H9 (cell line): ENCODE measurements around the gene COL4A1. TPM values are rescaled to one million over a fixed set of nuclear protein-coding genes. Genes with fewer than 3 reads are reported as not detected.

Source experiments
- DNase-seq: peaks from one replicate; pipeline ENCODE4 v3.0.0-alpha.2; 2017
- H2AFZ ChIP-seq: one replicate; pipeline ENCODE4 v1.6.1; 2013; ENCODE audit warnings: mild to moderate bottlenecking, low read length, control low read depth, moderate library complexity
- H2AK5ac ChIP-seq: 2 replicates; pipeline ENCODE4 v1.6.1; 2013; ENCODE audit warnings: low read length, control low read depth, mixed read lengths; ENCODE audit not compliant: insufficient read length
- H2BK120ac ChIP-seq: one replicate; pipeline ENCODE4 v1.6.1; 2013; ENCODE audit warnings: low read depth, mild to moderate bottlenecking, low read length, control low read depth, inconsistent platforms; ENCODE audit not compliant: poor library complexity, severe bottlenecking
- H2BK12ac ChIP-seq: 2 replicates; pipeline ENCODE4 v1.6.1; 2013; ENCODE audit warnings: low read length, control low read depth, mixed read lengths, low read depth; ENCODE audit not compliant: insufficient read length
- H2BK15ac ChIP-seq: 2 replicates; pipeline ENCODE4 v1.6.1; 2013; ENCODE audit warnings: low read depth, low read length, control low read depth
- H2BK20ac ChIP-seq: one replicate; pipeline ENCODE4 v1.6.1; 2013; ENCODE audit warnings: low read depth, mild to moderate bottlenecking, low read length, control low read depth, inconsistent platforms; ENCODE audit not compliant: poor library complexity, severe bottlenecking
- H2BK5ac ChIP-seq: 2 replicates; pipeline ENCODE4 v1.6.1; 2013; ENCODE audit warnings: low read length, control low read depth, mixed read lengths; ENCODE audit not compliant: insufficient read length
- H3K14ac ChIP-seq: 2 replicates; pipeline ENCODE4 v1.6.1; 2013; ENCODE audit warnings: low read length, control low read depth; ENCODE audit not compliant: insufficient read depth
- H3K18ac ChIP-seq: 2 replicates; pipeline ENCODE4 v1.6.1; 2013; ENCODE audit warnings: low read depth, mild to moderate bottlenecking, mixed read lengths, low read length, control low read depth; ENCODE audit not compliant: insufficient read length
- H3K23ac ChIP-seq: 2 replicates; pipeline ENCODE4 v1.6.1; 2013; ENCODE audit warnings: low read length, control low read depth, mixed read lengths, low read depth; ENCODE audit not compliant: insufficient read length
- H3K23me2 ChIP-seq: 2 replicates; pipeline ENCODE4 v1.6.1; 2013; ENCODE audit warnings: low read depth, mild to moderate bottlenecking, mixed read lengths, low read length, control low read depth; ENCODE audit not compliant: insufficient read length, poor library complexity, severe bottlenecking
- H3K27ac ChIP-seq: 2 replicates; pipeline ENCODE4 v1.5.1; 2013; ENCODE audit warnings: low read length, control low read depth, mixed read lengths, low read depth; ENCODE audit not compliant: insufficient read length
- H3K27me3 ChIP-seq: 2 replicates; pipeline ENCODE4 v1.6.1; 2013; ENCODE audit warnings: low read length, control low read depth, inconsistent platforms; ENCODE audit not compliant: insufficient read depth
- H3K4ac ChIP-seq: 2 replicates; pipeline ENCODE4 v1.6.1; 2013; ENCODE audit warnings: low read depth, mild to moderate bottlenecking, control low read depth, inconsistent platforms, low read length, moderate library complexity
- H3K4me1 ChIP-seq: 2 replicates; pipeline ENCODE4 v1.6.1; 2013; ENCODE audit warnings: low read length, control low read depth, inconsistent platforms; ENCODE audit not compliant: insufficient read depth
- H3K4me2 ChIP-seq: 2 replicates; pipeline ENCODE4 v1.6.1; 2013; ENCODE audit warnings: low read length, control low read depth, mixed read lengths; ENCODE audit not compliant: insufficient read length, insufficient read depth
- H3K56ac ChIP-seq: 2 replicates; pipeline ENCODE4 v1.6.1; 2013; ENCODE audit warnings: low read depth, mild to moderate bottlenecking, mixed read lengths, low read length, control low read depth; ENCODE audit not compliant: insufficient read length
- H3K79me1 ChIP-seq: 2 replicates; pipeline ENCODE4 v1.6.1; 2013; ENCODE audit warnings: low read depth, mild to moderate bottlenecking, moderate library complexity, low read length, control low read depth, inconsistent platforms; ENCODE audit not compliant: insufficient read depth, poor library complexity, severe bottlenecking
- H3K79me2 ChIP-seq: 2 replicates; pipeline ENCODE4 v1.6.1; 2013; ENCODE audit warnings: low read length, control low read depth, inconsistent platforms; ENCODE audit not compliant: insufficient read depth
- H3K9ac ChIP-seq: 2 replicates; pipeline ENCODE4 v1.6.1; 2013; ENCODE audit warnings: low read length, control low read depth, mixed read lengths; ENCODE audit not compliant: insufficient read length; ENCODE audit errors: extremely low read depth
- H3K9me3 ChIP-seq: one replicate; pipeline ENCODE4 v1.6.1; 2013; ENCODE audit warnings: low read depth, low read length, inconsistent platforms; ENCODE audit not compliant: control insufficient read depth
- H3T11ph ChIP-seq: one replicate; pipeline ENCODE4 v1.6.1; 2013; ENCODE audit warnings: mild to moderate bottlenecking, low read length, control low read depth, inconsistent platforms
- H4K20me1 ChIP-seq: one replicate; pipeline ENCODE4 v1.6.1; 2013; ENCODE audit not compliant: control insufficient read depth, insufficient read length, insufficient read depth
- H4K5ac ChIP-seq: 2 replicates; pipeline ENCODE4 v1.6.1; 2013; ENCODE audit warnings: low read depth, mild to moderate bottlenecking, mixed read lengths, low read length, control low read depth; ENCODE audit not compliant: insufficient read length
- H4K8ac ChIP-seq: replicated peaks from 2 replicates; pipeline ENCODE4 v1.6.1; 2013; ENCODE audit warnings: low read length, control low read depth, mixed read lengths, low read depth; ENCODE audit not compliant: insufficient read length
- H4K91ac ChIP-seq: 2 replicates; pipeline ENCODE4 v1.6.1; 2013; ENCODE audit warnings: low read depth, mild to moderate bottlenecking, moderate library complexity, mixed read lengths, low read length, control low read depth; ENCODE audit not compliant: insufficient read length
- H3K27ac Mint-ChIP-seq, 3 experiments: 2 replicates in 2 of 3; 3 replicates in 1 of 3; pipeline ENCODE4 v1.8.0; 2020 to 2021; ENCODE audit warnings: mixed read lengths in 3 of 3, mild to moderate bottlenecking in 1 of 3, moderate library complexity in 1 of 3
- H3K27me3 Mint-ChIP-seq: 2 replicates; pipeline ENCODE4 v1.8.0; 2021; ENCODE audit warnings: low read depth, mild to moderate bottlenecking, moderate library complexity, mixed read lengths
- H3K36me3 Mint-ChIP-seq, 3 experiments: 2 replicates in 2 of 3; 3 replicates in 1 of 3; pipeline ENCODE4 v1.8.0; 2020 to 2021; ENCODE audit warnings: low read depth in 3 of 3, mixed read lengths in 3 of 3; ENCODE audit not compliant: insufficient read depth in 1 of 3
- H3K4me1 Mint-ChIP-seq, 2 experiments: 2 replicates each; pipeline ENCODE4 v1.8.0; 2020; ENCODE audit warnings: mixed read lengths in 2 of 2
- H3K4me3 Mint-ChIP-seq, 2 experiments: 2 replicates in 1 of 2; 3 replicates in 1 of 2; pipeline ENCODE4 v1.8.0; 2020 to 2021; ENCODE audit warnings: mild to moderate bottlenecking in 2 of 2, mixed read lengths in 2 of 2, moderate library complexity in 1 of 2
- H3K9me3 Mint-ChIP-seq, 2 experiments: 2 replicates in 1 of 2; 3 replicates in 1 of 2; pipeline ENCODE4 v1.8.0; 2020; ENCODE audit warnings: mild to moderate bottlenecking in 2 of 2, mixed read lengths in 2 of 2, moderate library complexity in 1 of 2
- WGBS: extraction: QIAGEN DNeasy Blood & Tissue Kit; methylation state at CpG from one replicate; pipeline ENCODE4 v1.1.7; 2013; ENCODE audit warnings: missing lambda C conversion rate, low lambda C conversion rate, mixed read lengths; ENCODE audit not compliant: insufficient read length; ENCODE audit errors: extremely low coverage; 5-methylcytosine and 5-hydroxymethylcytosine counted together
- total RNA-seq: library from RNA; stranded (reverse); gene quantifications from 2 replicates; pipeline ENCODE4 v1.2.1, GENCODE V29; 2021
- TF ChIP-seq, protein P1 (sequence below): fragments of 200-600 bp; sonication (generic); conservative IDR thresholded peaks from 3 replicates; pipeline ENCODE4 v1.8.0; 2021; ENCODE audit warnings: antibody characterized with exemption, mild to moderate bottlenecking

Gene COL4A1
- total RNA-seq, 1 experiment from 2014 or later, result 73.1 TPM

DNA sequence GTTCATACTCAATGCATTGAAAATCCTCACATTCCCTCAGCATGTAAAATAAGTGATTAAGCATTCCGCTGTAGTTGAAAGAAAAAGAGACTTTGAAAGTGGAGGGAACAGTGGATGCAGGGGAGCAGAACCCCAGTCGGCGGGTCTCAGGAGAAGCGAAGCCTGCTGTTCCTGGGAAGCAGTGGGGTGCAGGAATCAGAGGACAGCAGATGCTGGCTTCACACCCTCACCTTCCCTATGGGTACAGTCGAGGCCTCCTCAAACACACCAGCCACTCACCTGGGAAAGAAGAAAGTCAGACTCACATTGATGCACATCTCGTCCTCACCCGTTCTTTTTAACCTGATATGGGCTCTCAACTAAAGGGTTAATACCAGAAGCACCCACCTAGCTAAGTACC, 38.3 kb upstream of the COL4A1 start:
- H3K23me2 ChIP-seq, result no peaks in the 10 kb centered on the region
- H3T11ph ChIP-seq, result no peak overlapping the region
- no peak overlapping the region for H2BK120ac ChIP-seq
- no peaks in the 10 kb centered on the region; the same call in 1 of the 2 replicates for H3K27me3 Mint-ChIP-seq
- H3K27me3 ChIP-seq, result no peaks in the 10 kb centered on the region
- H3K14ac ChIP-seq, result no peak overlapping the region
- H3K4me1 ChIP-seq, result peaks cover 6% of the 10 kb centered on the region; the same call in 1 of the 2 replicates
- H2AK5ac ChIP-seq, result no peak overlapping the region
- no peak overlapping the region for H3K4me2 ChIP-seq
- H4K91ac ChIP-seq, result no peak overlapping the region
- H3K36me3 Mint-ChIP-seq, result no peaks in the 10 kb centered on the region
- H2BK15ac ChIP-seq, result no peak overlapping the region
- no peak for DNase-seq
- no peak overlapping the region for H3K4ac ChIP-seq
- no peak overlapping the region for H4K8ac ChIP-seq
- H3K79me1 ChIP-seq, result peaks cover 5% of the 10 kb centered on the region
- no CpG with 5 or more reads among the region's 7 CpGs for WGBS
- no peak overlapping the region for H2BK20ac ChIP-seq
- H3K23ac ChIP-seq, result no peak overlapping the region
- TF ChIP-seq, protein P1, sequence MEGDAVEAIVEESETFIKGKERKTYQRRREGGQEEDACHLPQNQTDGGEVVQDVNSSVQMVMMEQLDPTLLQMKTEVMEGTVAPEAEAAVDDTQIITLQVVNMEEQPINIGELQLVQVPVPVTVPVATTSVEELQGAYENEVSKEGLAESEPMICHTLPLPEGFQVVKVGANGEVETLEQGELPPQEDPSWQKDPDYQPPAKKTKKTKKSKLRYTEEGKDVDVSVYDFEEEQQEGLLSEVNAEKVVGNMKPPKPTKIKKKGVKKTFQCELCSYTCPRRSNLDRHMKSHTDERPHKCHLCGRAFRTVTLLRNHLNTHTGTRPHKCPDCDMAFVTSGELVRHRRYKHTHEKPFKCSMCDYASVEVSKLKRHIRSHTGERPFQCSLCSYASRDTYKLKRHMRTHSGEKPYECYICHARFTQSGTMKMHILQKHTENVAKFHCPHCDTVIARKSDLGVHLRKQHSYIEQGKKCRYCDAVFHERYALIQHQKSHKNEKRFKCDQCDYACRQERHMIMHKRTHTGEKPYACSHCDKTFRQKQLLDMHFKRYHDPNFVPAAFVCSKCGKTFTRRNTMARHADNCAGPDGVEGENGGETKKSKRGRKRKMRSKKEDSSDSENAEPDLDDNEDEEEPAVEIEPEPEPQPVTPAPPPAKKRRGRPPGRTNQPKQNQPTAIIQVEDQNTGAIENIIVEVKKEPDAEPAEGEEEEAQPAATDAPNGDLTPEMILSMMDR, result no peak
- H3K4me3 Mint-ChIP-seq, result no peak overlapping the region
- no peak overlapping the region for H3K56ac ChIP-seq
- no peaks in the 10 kb centered on the region for H4K20me1 ChIP-seq
- H2BK5ac ChIP-seq, result no peak overlapping the region
- no peak overlapping the region for H4K5ac ChIP-seq
- H2AFZ ChIP-seq, result no peak overlapping the region
- no peak overlapping the region for H3K18ac ChIP-seq
- H3K9ac ChIP-seq, result no peak overlapping the region
- H3K4me1 Mint-ChIP-seq, result peaks cover 25 to 30% of the 10 kb centered on the region in 2 experiments
- no peak overlapping the region for H3K27ac ChIP-seq
- H2BK12ac ChIP-seq, result no peak overlapping the region
- no peaks in the 10 kb centered on the region; a peak in 1 of 5 replicates for H3K9me3 Mint-ChIP-seq
- no peaks in the 10 kb centered on the region for H3K79me2 ChIP-seq
- H3K9me3 ChIP-seq, result no peaks in the 10 kb centered on the region
- H3K27ac Mint-ChIP-seq, result no peak overlapping the region; a peak in 1 of 7 replicates
